HG02840 (cell line): ENCODE measurements around the gene SNAPC2.
"Not testable (repeated sequence)": the region's sequence is repeated elsewhere in the genome, so short reads cannot be mapped to it uniquely, and the experiment has no call there.

Experiments
- ATAC-seq: cut with Tn5 transposase; IDR thresholded peaks from one replicate; pipeline ENCODE4 v1.9.1; 2021; ENCODE audit warnings: mild to moderate bottlenecking, moderate library complexity, moderate number of reproducible peaks; ENCODE audit not compliant: unreplicated experiment, low FRiP score

The SNAPC2 gene

GRCh38 chr19:7888145-7888825 is 31.9 kb upstream of the SNAPC2 start, which contains the start of gene LRRC8E:
LRRC8E (plus strand) TSS chr19:7888510; CDS start chr19:7895604, 7,094 bp downstream.
- ATAC-seq = no peak

- no peak for ATAC-seq
These were observed 31.3 kb upstream of the SNAPC2 start for GRCh38 chr19:7888826-7889217.

GRCh38 chr19:7893362-7894101 is 26.6 kb upstream of the SNAPC2 start:
- not testable (repeated sequence) for ATAC-seq

GRCh38 chr19:7894612-7895309 is 25.4 kb upstream of the SNAPC2 start:
- no peak for ATAC-seq

- ATAC-seq = no peak
These were observed 24.6 kb upstream of the SNAPC2 start for GRCh38 chr19:7895565-7895964.

GRCh38 chr19:7897292-7897691 is 22.8 kb upstream of the SNAPC2 start:
- ATAC-seq = no peak

GRCh38 chr19:7898967-7899366 is 21.2 kb upstream of the SNAPC2 start:
- ATAC-seq = no peak

GRCh38 chr19:7899751-7900378 is 20.3 kb upstream of the SNAPC2 start:
- ATAC-seq = no peak

- ATAC-seq = no peak
These were observed 19.7 kb upstream of the SNAPC2 start for GRCh38 chr19:7900401-7900870.

GRCh38 chr19:7900931-7901330 is 19.2 kb upstream of the SNAPC2 start:
- ATAC-seq = no peak

- no peak for ATAC-seq
These were observed 18.8 kb upstream of the SNAPC2 start for GRCh38 chr19:7901337-7901736.

GRCh38 chr19:7902796-7903243 is 17.3 kb upstream of the SNAPC2 start:
- ATAC-seq = peak; percentile 0

- ATAC-seq = peak; percentile 89
These were observed 16.7 kb upstream of the SNAPC2 start, which contains the start of gene MAP2K7 for GRCh38 chr19:7903244-7904073. MAP2K7 (plus strand) TSS chr19:7903877; CDS start chr19:7903945, 68 bp downstream.

GRCh38 chr19:7904074-7905020 is 15.8 kb upstream of the SNAPC2 start:
- ATAC-seq = peak; percentile 37

GRCh38 chr19:7905268-7905667 is 14.9 kb upstream of the SNAPC2 start:
- ATAC-seq = no peak

GRCh38 chr19:7905859-7906258 is 14.3 kb upstream of the SNAPC2 start:
- no peak for ATAC-seq

- no peak for ATAC-seq
These were observed 13.0 kb upstream of the SNAPC2 start for GRCh38 chr19:7907122-7907521.

GRCh38 chr19:7907544-7907943 is 12.6 kb upstream of the SNAPC2 start:
- no peak for ATAC-seq
